ENCODE data around the gene MDM1.

- TF ChIP-seq CTCF (conservative IDR thresholded peaks at IDR 0.05; ENCODE audit: low read depth in 2 of 2) (no peak), EZH2phosphoT487 (IDR thresholded peaks at IDR 0.05; ENCODE audit: unreplicated experiment) (no peak), EZH2 (IDR thresholded peaks at IDR 0.05; ENCODE audit: low read depth, unreplicated experiment) (no peak), REST (IDR thresholded peaks at IDR 0.05; ENCODE audit: unreplicated experiment) (no peak), CREB1 (CRISPR knock-in tag; IDR thresholded peaks at IDR 0.05; ENCODE audit: low read depth) (no peak), ZNF114 (CRISPR knock-in tag; IDR thresholded peaks at IDR 0.05) (no peak), ZNF331 (CRISPR knock-in tag; IDR thresholded peaks at IDR 0.05; ENCODE audit: low read depth) (no peak), POLR2AphosphoS5 (IDR thresholded peaks at IDR 0.05; ENCODE audit: low read depth) (no peak), NANOG (IDR thresholded peaks at IDR 0.05; ENCODE audit: borderline replicate concordance) (no peak)
Measured at GRCh38 chr12:68270358-68270757, 61.8 kb downstream of the MDM1 start.

Data from GM23338 (cell line).